Osteocyte (in vitro differentiated cells): ENCODE results near the gene PMAIP1. TPM values are rescaled to one million over a fixed set of nuclear protein-coding genes. Genes with fewer than 3 reads are reported as not detected.

Experiments
- DNase-seq: peaks from one replicate; pipeline ENCODE4 v3.0.0; 2021; ENCODE audit warnings: mixed read lengths; ENCODE audit not compliant: unreplicated experiment; ENCODE audit errors: extremely low spot score
- H3K27ac Mint-ChIP-seq: one replicate; pipeline ENCODE4 v1.8.0; 2021; ENCODE audit warnings: mild to moderate bottlenecking, mixed read lengths; ENCODE audit not compliant: unreplicated experiment
- H3K27me3 Mint-ChIP-seq: one replicate; pipeline ENCODE4 v1.8.0; 2021; ENCODE audit warnings: mixed read lengths; ENCODE audit not compliant: unreplicated experiment
- H3K36me3 Mint-ChIP-seq: one replicate; pipeline ENCODE4 v1.8.0; 2021; ENCODE audit warnings: mixed read lengths; ENCODE audit not compliant: unreplicated experiment
- H3K4me1 Mint-ChIP-seq: one replicate; pipeline ENCODE4 v1.8.0; 2021; ENCODE audit warnings: mixed read lengths; ENCODE audit not compliant: unreplicated experiment
- H3K4me3 Mint-ChIP-seq: one replicate; pipeline ENCODE4 v1.8.0; 2021; ENCODE audit warnings: mild to moderate bottlenecking, moderate library complexity, mixed read lengths; ENCODE audit not compliant: unreplicated experiment
- H3K9me3 Mint-ChIP-seq: one replicate; pipeline ENCODE4 v1.8.0; 2021; ENCODE audit warnings: mixed read lengths; ENCODE audit not compliant: unreplicated experiment
- total RNA-seq: library from RNA; stranded (reverse); gene quantifications from 2 replicates; pipeline ENCODE4 v1.2.1, GENCODE V29; 2021
- TF ChIP-seq, protein P1 (sequence below): fragments of 200-600 bp; sonication (generic); IDR thresholded peaks from 2 replicates; pipeline ENCODE4 v1.5.0; 2021; ENCODE audit warnings: antibody characterized with exemption, mild to moderate bottlenecking, moderate library complexity

Gene PMAIP1
- total RNA-seq, 1 donor from 2014 or later, result 24.4 TPM

DNA sequence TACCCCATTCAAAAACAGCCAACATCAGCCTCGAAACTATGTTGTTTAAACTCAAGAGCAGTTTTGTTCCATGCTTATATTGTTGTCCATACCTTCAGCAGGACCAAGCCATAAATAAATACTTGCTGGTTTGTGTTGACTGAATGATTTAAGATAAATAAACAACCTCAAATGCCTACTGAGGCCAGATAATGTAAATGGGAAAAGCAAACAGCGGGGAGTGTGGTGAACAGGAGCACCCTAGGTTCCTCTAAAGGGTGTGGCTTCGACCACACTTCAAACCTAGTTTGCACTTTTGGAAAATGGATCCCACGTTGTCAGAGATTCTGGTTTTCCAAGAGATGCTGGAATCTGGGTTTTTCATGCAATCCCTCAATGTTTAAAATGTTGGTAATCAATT, 1.7 kb upstream of the PMAIP1 start:
- Mint-ChIP-seq H3K9me3 (no peaks in the 10 kb centered on the region), H3K27ac (no peak overlapping the region), H3K27me3 (no peaks in the 10 kb centered on the region), H3K4me1 (peaks cover 26% of the 10 kb centered on the region), H3K36me3 (peaks cover 9% of the 10 kb centered on the region), H3K4me3 (no peak overlapping the region)
- no peak for DNase-seq
- TF ChIP-seq, protein P1, sequence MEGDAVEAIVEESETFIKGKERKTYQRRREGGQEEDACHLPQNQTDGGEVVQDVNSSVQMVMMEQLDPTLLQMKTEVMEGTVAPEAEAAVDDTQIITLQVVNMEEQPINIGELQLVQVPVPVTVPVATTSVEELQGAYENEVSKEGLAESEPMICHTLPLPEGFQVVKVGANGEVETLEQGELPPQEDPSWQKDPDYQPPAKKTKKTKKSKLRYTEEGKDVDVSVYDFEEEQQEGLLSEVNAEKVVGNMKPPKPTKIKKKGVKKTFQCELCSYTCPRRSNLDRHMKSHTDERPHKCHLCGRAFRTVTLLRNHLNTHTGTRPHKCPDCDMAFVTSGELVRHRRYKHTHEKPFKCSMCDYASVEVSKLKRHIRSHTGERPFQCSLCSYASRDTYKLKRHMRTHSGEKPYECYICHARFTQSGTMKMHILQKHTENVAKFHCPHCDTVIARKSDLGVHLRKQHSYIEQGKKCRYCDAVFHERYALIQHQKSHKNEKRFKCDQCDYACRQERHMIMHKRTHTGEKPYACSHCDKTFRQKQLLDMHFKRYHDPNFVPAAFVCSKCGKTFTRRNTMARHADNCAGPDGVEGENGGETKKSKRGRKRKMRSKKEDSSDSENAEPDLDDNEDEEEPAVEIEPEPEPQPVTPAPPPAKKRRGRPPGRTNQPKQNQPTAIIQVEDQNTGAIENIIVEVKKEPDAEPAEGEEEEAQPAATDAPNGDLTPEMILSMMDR, result no peak

DNA sequence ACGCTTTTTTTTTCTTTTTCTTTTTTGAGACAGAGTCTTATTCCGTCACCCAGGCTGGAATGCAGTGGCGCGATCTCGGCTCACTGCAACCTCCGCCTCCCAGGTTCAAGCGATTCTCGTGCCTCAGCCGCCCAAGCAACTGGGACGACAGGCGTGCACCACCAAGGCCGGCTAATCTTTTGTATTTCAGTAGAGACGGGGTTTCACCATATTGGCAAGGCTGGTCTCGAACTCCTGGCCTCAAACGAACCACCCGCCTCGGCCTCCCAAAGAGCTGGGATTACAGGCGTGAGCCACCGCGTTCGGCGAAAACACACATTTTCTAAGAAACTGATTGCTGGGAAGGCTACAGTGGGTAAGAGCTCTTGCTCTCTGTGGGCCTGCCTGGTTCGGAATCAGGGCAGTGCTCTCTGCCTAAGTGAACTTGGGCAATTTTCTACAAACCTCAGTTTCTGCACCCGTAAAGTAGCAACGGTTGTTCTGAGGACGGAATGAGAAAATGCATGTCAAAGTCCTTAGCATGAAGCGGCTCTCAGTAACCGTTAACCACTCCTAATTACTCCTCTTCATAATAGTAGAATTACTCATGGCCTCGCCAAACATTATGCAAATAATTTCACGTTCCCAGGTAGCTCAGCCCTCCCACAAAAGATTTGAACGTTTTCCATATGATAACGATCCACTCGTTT, 1.0 kb upstream of the PMAIP1 start:
- no peak for DNase-seq
- Mint-ChIP-seq H3K27me3 (no peaks in the 10 kb centered on the region), H3K4me1 (peaks cover 30% of the 10 kb centered on the region), H3K4me3 (peak overlapping the region; percentile 85), H3K9me3 (no peaks in the 10 kb centered on the region), H3K36me3 (peaks cover 13% of the 10 kb centered on the region), H3K27ac (peak overlapping the region; percentile 82)
- TF ChIP-seq, protein P1, result no peak

DNA sequence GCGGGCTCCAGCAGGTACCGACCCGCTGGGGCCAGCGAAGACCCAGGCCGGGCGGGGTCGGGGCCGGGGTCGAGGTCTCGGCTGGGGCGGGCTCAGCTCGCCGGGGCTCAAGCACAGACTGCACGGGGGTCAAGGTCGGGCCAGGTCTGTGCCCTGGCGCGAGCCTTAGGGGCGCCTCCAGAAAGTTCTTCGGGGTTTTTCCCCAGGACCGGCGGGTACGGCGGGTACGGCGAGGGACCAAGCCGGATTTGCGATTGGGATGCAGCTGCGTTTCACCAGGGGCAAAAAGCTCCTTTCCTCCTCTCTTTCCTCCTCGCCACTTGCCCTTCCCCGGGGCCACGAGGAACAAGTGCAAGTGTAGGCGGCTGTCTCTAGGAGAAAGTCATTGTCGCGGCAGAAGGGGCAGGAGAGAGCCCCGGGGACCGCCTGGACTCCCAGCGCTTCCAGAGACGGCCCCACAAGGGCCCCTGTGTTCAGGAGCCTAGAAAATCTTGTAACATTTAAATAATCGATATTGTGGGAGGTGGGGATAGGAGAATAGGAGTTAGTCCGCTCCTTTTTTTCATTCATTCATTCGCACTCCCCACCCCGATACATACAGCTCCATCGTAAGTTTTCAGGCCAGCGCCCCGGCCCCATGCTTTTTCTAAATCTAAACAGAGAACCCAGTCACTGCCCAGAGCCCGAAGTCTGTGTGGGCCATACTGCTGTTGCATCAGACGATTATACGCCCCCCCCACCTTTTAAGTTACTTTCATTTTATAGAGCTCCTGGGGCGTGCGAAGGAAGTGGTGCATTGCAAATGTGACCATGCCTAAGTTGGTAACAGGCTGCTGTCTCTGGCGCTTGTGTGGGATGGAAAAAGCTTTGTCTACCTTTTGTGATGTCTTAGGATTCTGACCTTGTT, 679 bp downstream of the PMAIP1 start:
- Mint-ChIP-seq H3K9me3 (no peaks in the 10 kb centered on the region), H3K27ac (peak overlapping the region; percentile 97), H3K4me3 (peak overlapping the region; percentile 91), H3K27me3 (no peaks in the 10 kb centered on the region), H3K4me1 (peaks cover 43% of the 10 kb centered on the region), H3K36me3 (peaks cover 20% of the 10 kb centered on the region)
- TF ChIP-seq, protein P1, result no peak
- DNase-seq, result no peak

DNA sequence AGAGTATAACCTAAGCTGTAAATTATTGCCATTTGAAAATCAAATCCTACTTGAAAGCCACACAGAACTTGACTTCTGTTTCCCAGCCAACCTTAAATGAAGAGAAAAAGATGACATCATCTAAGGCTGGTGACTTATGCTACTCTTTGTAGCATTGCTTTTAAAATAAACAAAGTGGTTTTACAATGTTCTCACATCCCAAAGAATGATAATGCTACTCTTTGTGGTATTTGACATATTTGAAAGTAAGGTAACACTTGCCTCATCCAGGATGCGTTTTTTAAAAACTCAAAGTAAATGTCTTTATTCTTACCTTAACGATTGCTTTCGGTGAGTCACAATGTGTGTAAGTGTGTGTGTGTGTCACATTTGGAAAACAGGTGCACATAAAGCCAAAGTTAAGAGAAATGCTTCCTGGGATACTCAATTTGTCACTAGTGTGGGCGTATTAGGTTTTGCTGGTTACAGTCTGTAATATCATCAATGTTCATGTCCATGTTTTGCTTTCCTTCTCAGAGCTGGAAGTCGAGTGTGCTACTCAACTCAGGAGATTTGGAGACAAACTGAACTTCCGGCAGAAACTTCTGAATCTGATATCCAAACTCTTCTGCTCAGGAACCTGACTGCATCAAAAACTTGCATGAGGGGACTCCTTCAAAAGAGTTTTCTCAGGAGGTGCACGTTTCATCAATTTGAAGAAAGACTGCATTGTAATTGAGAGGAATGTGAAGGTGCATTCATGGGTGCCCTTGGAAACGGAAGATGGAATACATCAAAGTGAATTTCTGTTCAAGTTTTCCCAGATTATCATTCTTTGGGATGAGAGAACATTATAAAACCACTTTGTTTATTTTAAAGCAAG, 2.6 kb downstream of the PMAIP1 start:
- H3K27me3 Mint-ChIP-seq, result no peaks in the 10 kb centered on the region

More for the DNA sequence above, 2.6 kb downstream of the PMAIP1 start:
- Mint-ChIP-seq H3K9me3 (no peaks in the 10 kb centered on the region), H3K4me1 (peaks cover 51% of the 10 kb centered on the region), H3K36me3 (peaks cover 20% of the 10 kb centered on the region), H3K4me3 (peak overlapping the region; percentile 91), H3K27ac (peak overlapping the region; percentile 97)
- DNase-seq, result no peak
- TF ChIP-seq, protein P1, result no peak
